Right ventricle myocardium superior (tissue), 1 donor: ENCODE data around the gene GALNT2. TPM values are rescaled to one million over a fixed set of nuclear protein-coding genes. Genes with fewer than 3 reads are reported as not detected.
A peak's percentile ranks its signal among the peaks of the same experiment; 100 is the strongest.

Source experiments
- ATAC-seq: fragments of 200-7000 bp; cut with Tn5 transposase; one replicate; pipeline ENCODE4 v1.9.1; 2020; ENCODE audit warnings: mild to moderate bottlenecking; ENCODE audit not compliant: poor library complexity
- DNase-seq: peaks from one replicate; pipeline ENCODE4 v3.0.0-alpha.2; 2020
- intact Hi-C: fragments of 100-400 bp; cut with DNase I; formaldehyde crosslinking; loops from one replicate; pipeline ENCODE4 v1.11.2; 2022
- long read RNA-seq: library from polyadenylated mRNA; unstranded; transcript quantifications from one replicate; pipeline ENCODE4 v2.0.0, GENCODE V29; 2021
- total RNA-seq: library from RNA; stranded (reverse); fragmentation: NEBNext Ultra II Directional; extraction: Animal tissue kit (Norgen Biotek cat#: 25700); gene quantifications from one replicate; pipeline ENCODE4 v1.2.1, GENCODE V29; 2021
- donor health status: DM: no; HTN: yes; CAD: no; lungs with severe emphysema.

The GALNT2 gene
- total RNA-seq: 21.2 TPM
- long read RNA-seq, full-length matches to known transcripts: 34 of 70 reads
- long read RNA-seq, partial matches to known transcripts: 5 of 70 reads
- long read RNA-seq, other reads (novel, unspliced or antisense): 31 of 70 reads

- DNase-seq (peak; percentile 93), ATAC-seq (peak; percentile 96)
- intact Hi-C loops: no loop called here
Measured at GRCh38 chr1:230066466-230067404, at the start of gene GALNT2. Gene GALNT2, plus strand, starts transcription at chr1:230067238. Its CDS starts 43 bp downstream, at chr1:230067281.

- intact Hi-C loops: no loop called here
- DNase-seq: no peak
- ATAC-seq: no peak
Measured at GRCh38 chr1:230020451-230020850, 46.6 kb upstream of the GALNT2 start.

GRCh38 chr1:230022666-230023380, 44.2 kb upstream of the GALNT2 start:
- DNase-seq (no peak), ATAC-seq (no peak)
- intact Hi-C loops: no loop called here

GRCh38 chr1:230025686-230026085, 41.4 kb upstream of the GALNT2 start:
- no peak for DNase-seq
- ATAC-seq: no peak
- intact Hi-C loops: no loop called here

GRCh38 chr1:230026139-230026538, 40.9 kb upstream of the GALNT2 start:
- ATAC-seq (no peak), DNase-seq (no peak)
- intact Hi-C loops: no loop called here

GRCh38 chr1:230026572-230026971, 40.5 kb upstream of the GALNT2 start:
- DNase-seq: no peak
- ATAC-seq: no peak
- intact Hi-C loops: no loop called here

- intact Hi-C loops: no loop called here
- DNase-seq: no peak
- no peak for ATAC-seq
Measured at GRCh38 chr1:230028602-230029223, 38.3 kb upstream of the GALNT2 start.

GRCh38 chr1:230029244-230029941, 37.6 kb upstream of the GALNT2 start:
- intact Hi-C loops: no loop called here
- DNase-seq: no peak
- ATAC-seq: no peak

GRCh38 chr1:230030122-230030821, 36.8 kb upstream of the GALNT2 start:
- DNase-seq (no peak), ATAC-seq (no peak)
- intact Hi-C loops: no loop called here

- ATAC-seq: no peak
- intact Hi-C loops: no loop called here
- no peak for DNase-seq
Measured at GRCh38 chr1:230031131-230031530, 35.9 kb upstream of the GALNT2 start.

- ATAC-seq (no peak), DNase-seq (no peak)
- intact Hi-C loops: no loop called here
Measured at GRCh38 chr1:230032516-230033281, 34.3 kb upstream of the GALNT2 start.

- DNase-seq (no peak), ATAC-seq (no peak)
- intact Hi-C loops: no loop called here
Measured at GRCh38 chr1:230037261-230037660, 29.8 kb upstream of the GALNT2 start.

GRCh38 chr1:230040440-230040839, 26.6 kb upstream of the GALNT2 start:
- ATAC-seq: no peak
- intact Hi-C loops: no loop called here
- no peak for DNase-seq

- intact Hi-C loops: no loop called here
- ATAC-seq: no peak
- no peak for DNase-seq
Measured at GRCh38 chr1:230043081-230043480, 24.0 kb upstream of the GALNT2 start.

- ATAC-seq: no peak
- no peak for DNase-seq
- intact Hi-C loops: no loop called here
Measured at GRCh38 chr1:230044729-230045128, 22.3 kb upstream of the GALNT2 start.

GRCh38 chr1:230047114-230047865, 19.7 kb upstream of the GALNT2 start:
- ATAC-seq: no peak
- intact Hi-C loops: no loop called here

GRCh38 chr1:230048322-230048721, 18.7 kb upstream of the GALNT2 start:
- intact Hi-C loops: no loop called here
- ATAC-seq (no peak), DNase-seq (no peak)

More at GRCh38 chr1:230047114-230047865, 19.7 kb upstream of the GALNT2 start:
- DNase-seq: no peak
